HG02678 (cell line): ENCODE data around the gene CES3.
A peak's percentile ranks its signal among the peaks of the same experiment; 100 is the strongest.
"Not testable (repeated sequence)": the region's sequence is repeated elsewhere in the genome, so short reads cannot be mapped to it uniquely, and the experiment has no call there.

Source experiments
- ATAC-seq: cut with Tn5 transposase; IDR thresholded peaks from one replicate; pipeline ENCODE4 v1.9.1; 2021; ENCODE audit warnings: mild to moderate bottlenecking, moderate library complexity; ENCODE audit not compliant: unreplicated experiment

Gene CES3

GRCh38 chr16:66964049-66964448 is 3.0 kb downstream of the CES3 start:
- no peak for ATAC-seq

DNA sequence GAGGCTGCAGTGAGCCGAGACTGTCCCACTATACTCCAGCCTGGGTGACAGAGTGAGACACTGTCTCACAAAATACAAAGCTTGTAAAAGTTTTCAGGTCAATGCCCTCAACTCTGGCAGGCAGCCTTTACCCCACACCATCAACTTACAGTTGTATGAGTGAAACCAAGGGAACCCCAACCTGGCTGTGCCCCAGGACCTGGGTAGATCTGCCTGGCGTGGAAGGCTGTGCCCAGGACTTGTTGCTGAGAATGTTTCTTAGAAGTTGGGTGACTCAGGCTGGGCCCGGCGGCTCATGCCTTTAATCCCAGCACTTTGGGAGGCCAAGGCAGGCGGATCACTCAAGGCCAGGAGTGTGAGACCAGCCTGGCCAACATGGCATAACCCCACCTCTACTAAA is 7.8 kb downstream of the CES3 start:
- no peak for ATAC-seq

- ATAC-seq, result no peak
These were observed 10.0 kb downstream of the CES3 start for GRCh38 chr16:66970775-66971720.

DNA sequence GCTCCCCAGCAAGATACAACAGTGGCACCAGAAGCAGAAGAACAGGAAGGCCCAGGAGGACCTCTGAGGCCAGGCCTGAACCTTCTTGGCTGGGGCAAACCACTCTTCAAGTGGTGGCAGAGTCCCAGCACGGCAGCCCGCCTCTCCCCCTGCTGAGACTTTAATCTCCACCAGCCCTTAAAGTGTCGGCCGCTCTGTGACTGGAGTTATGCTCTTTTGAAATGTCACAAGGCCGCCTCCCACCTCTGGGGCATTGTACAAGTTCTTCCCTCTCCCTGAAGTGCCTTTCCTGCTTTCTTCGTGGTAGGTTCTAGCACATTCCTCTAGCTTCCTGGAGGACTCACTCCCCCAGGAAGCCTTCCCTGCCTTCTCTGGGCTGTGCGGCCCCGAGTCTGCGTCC is 11.9 kb downstream of the CES3 start:
- no peak for ATAC-seq

- no peak for ATAC-seq
These were observed 12.7 kb downstream of the CES3 start for GRCh38 chr16:66973716-66974115.

DNA sequence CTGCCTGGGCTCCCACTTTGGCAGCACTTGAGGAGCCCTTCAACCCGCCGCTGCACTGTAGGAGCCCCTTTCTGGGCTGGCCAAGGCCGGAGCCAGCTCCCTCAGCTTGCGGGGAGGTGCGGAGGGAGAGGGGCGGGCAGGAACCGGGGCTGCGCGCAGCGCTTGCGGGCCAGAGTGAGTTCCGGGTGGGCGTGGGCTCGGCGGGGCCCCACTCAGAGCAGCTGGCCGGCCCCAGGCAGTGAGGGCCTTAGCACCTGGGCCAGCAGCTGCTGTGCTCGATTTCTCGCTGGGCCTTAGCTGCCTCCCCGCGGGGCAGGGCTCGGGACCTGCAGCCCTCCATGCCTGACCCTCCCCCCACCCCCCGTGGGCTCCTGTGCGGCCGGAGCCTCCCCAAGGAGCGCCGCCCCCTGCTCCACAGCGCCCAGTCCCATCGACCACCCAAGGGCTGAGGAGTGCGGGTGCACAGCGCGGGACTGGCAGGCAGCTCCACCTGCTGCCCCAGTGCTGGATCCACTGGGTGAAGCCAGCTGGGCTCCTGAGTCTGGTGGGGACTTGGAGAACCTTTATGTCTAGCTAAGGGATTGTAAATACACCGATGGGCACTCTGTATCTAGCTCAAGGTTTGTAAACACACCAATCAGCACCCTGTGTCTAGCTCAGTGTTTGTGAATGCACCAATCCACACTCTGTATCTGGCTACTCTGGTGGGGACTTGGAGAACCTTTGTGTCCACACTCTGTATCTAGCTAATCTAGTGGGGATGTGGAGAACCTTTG is 13.3 kb downstream of the CES3 start:
- ATAC-seq, result not testable (repeated sequence)

DNA sequence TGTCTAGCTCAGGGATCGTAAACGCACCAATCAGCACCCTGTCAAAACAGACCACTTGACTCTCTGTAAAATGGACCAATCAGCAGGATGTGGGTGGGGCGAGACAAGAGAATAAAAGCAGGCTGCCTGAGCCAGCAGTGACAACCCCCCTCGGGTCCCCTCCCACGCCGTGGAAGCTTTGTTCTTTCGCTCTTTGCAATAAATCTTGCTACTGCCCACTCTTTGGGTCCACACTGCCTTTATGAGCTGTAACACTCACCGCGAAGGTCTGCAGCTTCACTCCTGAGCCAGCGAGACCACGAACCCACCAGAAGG is 13.8 kb downstream of the CES3 start:
- ATAC-seq, result not testable (repeated sequence)

DNA sequence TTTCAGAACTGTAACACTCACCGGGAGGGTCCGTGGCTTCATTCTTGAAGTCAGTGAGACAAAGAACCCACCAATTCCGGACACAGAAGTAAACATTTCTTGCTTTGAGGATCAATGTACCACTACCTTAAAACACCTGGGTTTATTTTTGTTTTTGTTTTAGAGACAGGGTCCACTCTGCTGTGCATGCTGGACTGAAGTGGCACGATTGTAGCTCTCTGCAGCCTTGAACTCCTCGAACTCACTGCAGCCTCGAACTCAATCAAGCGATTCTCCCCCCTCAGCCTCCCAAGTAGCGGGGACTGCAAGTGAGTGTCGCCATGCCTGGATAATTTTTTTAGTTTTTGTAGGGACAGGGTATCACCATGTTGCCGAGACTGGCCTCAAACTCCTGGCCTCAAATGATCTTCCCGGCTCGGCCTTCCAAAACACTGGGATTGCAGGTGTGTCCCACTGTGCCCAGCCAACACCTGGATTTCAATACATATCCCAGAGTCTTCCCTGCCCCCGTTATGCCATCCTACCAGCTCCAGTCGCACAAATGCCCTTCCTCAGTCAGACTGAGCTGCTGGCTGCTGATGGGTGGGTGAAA is 14.3 kb downstream of the CES3 start:
- no peak for ATAC-seq

GRCh38 chr16:66976746-66977145 is 15.7 kb downstream of the CES3 start:
- ATAC-seq, result no peak

DNA sequence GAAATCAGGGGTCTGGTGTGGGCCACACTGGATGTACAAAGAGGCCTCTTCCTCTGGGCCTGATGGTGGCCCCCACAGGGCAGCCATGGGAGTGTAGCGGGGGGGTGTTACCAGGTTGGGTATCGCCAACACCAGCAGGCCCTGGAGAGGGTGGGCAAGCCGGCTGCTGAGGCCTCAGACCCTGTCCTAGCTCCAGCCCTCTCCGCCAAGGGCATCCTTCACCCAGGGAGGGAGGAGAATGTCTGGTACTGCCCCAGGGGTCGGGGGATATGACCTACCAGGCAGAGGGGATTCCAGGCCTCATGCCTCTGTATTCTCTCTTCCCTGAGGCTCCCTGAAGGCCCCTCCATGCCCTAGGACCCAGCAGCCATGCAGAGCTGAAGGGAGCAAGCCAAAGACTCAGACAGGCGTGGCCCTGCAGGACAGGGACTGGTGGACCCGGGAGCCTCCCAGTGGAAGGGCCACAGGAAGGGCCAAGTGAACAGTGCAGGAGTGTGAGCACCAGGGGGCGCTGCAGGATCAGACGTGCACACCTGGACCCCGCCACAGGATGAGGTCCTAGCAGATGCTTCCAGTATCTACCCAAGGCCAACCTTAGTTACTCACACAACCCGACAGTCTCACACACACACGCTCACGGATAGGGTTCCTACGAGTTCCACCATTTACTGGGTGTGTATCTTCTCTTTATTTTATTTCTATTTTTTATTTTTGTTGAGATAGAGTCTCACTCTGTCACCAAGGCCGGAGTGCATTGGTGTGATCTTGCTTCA is 16.5 kb downstream of the CES3 start:
- peak; percentile 77 for ATAC-seq

DNA sequence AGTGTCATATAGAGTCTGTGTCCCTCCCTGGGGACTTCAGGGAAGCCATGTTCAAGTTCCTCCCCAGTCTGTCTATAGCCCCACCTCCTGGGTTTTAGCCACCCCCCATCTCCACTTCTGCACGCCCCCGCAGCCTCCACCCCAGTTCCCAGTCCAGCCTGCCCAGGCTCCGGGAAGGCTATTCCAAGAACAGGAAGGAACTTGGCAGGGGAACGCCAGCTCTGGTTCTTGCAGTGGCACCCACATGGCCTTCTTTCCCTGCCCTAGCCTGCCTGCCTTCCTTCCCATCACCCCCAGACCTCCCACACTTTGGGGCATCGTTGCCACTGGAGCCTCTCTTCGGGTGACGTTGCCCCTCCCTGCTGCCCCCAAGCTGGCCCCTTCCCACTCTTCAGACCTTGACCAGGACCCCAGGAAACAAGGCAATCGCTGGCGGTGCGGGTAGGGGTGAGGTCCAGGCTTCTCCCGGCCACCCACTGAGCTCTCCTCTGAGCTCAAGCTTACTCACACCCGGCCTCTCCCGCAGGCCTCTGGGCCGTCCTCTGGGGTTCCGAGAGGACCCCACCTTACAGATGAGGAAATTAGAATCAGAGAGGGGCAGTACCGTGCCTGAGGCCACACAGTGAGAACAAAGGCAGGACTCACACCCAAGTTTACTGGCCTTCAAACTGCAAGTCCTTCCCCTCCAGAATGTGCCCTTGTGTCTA is 18.1 kb downstream of the CES3 start:
- ATAC-seq, result no peak

DNA sequence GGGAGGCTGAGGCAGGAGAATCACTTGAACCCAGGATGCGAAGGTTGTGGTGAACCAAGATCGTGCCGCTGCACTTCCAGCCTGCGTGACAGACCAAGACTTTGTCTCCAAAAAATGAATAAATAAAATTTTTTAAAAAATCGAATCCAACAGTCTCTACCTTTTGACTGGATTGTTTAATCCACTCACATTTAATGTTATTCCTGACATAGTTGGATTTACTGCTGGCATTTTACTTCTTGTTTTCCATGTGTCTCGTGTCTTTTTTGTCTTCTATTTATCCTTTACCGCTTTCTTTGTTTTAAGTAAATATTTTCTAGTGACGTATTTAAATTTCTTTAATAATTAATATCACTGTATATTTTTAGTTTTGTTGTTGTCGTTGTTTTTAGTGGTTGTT is 22.0 kb downstream of the CES3 start:
- ATAC-seq, result no peak

DNA sequence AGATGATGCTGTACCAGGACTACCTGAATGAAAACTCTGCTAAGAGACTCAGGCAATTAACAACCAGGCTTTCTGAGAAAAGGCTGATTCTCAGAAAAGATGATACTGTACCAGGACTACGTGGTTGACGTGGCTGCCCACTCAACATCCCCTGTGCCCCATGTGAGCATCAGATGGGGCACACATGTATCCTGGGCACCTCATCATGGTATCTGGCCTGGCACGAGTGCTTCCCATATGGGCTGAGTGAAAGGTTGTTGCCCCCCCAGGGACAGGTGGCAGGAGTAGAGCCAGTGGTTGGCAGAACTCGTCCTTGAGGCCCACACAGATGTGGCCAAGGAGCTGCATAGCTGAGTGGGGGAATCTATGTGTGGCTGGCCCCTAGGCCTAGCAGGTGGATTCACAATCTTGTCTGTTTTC is 23.8 kb downstream of the CES3 start:
- no peak for ATAC-seq

- ATAC-seq, result no peak
These were observed 25.5 kb downstream of the CES3 start for GRCh38 chr16:66986559-66986958.

DNA sequence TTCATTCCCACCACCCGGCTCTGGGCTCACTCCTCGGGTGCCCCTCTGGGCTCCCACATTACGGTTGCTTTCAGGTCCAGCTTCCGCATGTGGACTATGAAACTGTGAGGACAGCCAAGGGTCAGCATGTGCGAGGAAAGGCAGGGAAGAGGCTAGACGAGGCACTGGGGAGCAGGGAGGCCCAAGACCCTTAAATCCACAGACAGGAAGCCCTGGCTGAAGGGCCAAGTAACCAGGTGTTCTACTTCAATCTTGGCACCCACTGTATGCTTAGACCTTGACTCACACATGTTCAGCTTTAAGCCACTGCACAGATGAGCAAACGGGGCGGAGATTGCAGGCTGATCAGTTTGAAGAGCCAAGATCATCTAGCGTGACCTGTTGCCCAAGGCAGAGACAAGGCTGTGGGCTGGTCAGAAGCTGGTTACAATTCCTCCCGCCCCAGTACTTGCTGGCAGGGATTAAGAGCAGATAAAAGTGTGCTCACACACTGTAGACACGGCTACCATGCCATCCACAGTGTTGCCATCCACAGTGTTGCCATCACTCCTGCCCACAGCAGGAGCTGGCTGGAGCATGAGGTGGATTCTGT is 27.2 kb downstream of the CES3 start, which contains the start of gene CES4A:
CES4A (plus strand) TSS at position 393 of the 592 bp plus-strand sequence; CDS start at position 577, 184 bp downstream.
- ATAC-seq, result no peak

- ATAC-seq, result no peak
These were observed 30.5 kb downstream of the CES3 start for GRCh38 chr16:66991545-66992077.

- not testable (repeated sequence) for ATAC-seq
These were observed 32.5 kb downstream of the CES3 start for GRCh38 chr16:66993558-66993957.

- ATAC-seq, result no peak
These were observed 35.4 kb downstream of the CES3 start for GRCh38 chr16:66996324-66996982.

- no peak for ATAC-seq
These were observed 35.9 kb downstream of the CES3 start for GRCh38 chr16:66996983-66997358.
